GM23338 (cell line): ENCODE data around the gene MIA. TPM values are rescaled to one million over a fixed set of nuclear protein-coding genes. Genes with fewer than 3 reads are reported as not detected.
A peak's percentile ranks its signal among the peaks of the same experiment; 100 is the strongest.

Source experiments
- ATAC-seq: fragments of 200-7000 bp; cut with Tn5 transposase; 3 replicates; pipeline ENCODE4 v1.9.1; 2020
- DNase-seq: peaks from one replicate; pipeline ENCODE4 v3.0.0-alpha.2; 2015; ENCODE audit warnings: low spot score
- H2AFZ ChIP-seq: fragments of 200-600 bp; sonication (generic); 2 replicates; pipeline ENCODE4 v1.8.0; 2016; ENCODE audit warnings: antibody characterized with exemption, mild to moderate bottlenecking, moderate library complexity
- H3F3A ChIP-seq: fragments of 200-600 bp; sonication (generic); replicated peaks from 2 replicates; pipeline ENCODE4 v1.8.0; 2017; ENCODE audit warnings: antibody characterized with exemption, mixed run types, low read depth
- H3K27ac ChIP-seq: fragments of 200-600 bp; sonication (generic); 2 replicates; pipeline ENCODE4 v1.6.1; 2016; ENCODE audit warnings: low read depth
- H3K27me3 ChIP-seq: fragments of 200-600 bp; sonication (generic); 2 replicates; pipeline ENCODE4 v1.8.0; 2016; ENCODE audit warnings: mild to moderate bottlenecking, mixed run types, moderate library complexity; ENCODE audit not compliant: insufficient read depth
- H3K36me3 ChIP-seq: fragments of 200-600 bp; sonication (generic); 2 replicates; pipeline ENCODE4 v1.8.0; 2016; ENCODE audit warnings: mild to moderate bottlenecking; ENCODE audit not compliant: insufficient read depth
- H3K4me1 ChIP-seq: fragments of 200-600 bp; sonication (generic); 2 replicates; pipeline ENCODE4 v1.8.0; 2016; ENCODE audit warnings: mild to moderate bottlenecking, moderate library complexity; ENCODE audit not compliant: insufficient read depth
- H3K4me2 ChIP-seq: fragments of 200-600 bp; sonication (generic); 2 replicates; pipeline ENCODE4 v1.7.1; 2017; ENCODE audit warnings: mixed run types
- H3K4me3 ChIP-seq: fragments of 200-600 bp; sonication (generic); 2 replicates; pipeline ENCODE4 v1.6.1; 2016; ENCODE audit warnings: mixed run types
- H3K79me2 ChIP-seq: fragments of 200-600 bp; sonication (generic); replicated peaks from 2 replicates; pipeline ENCODE4 v1.8.0; 2017; ENCODE audit warnings: mild to moderate bottlenecking; ENCODE audit not compliant: insufficient read depth
- H3K9me2 ChIP-seq: fragments of 200-600 bp; sonication (generic); 2 replicates; pipeline ENCODE4 v1.8.0; 2017; ENCODE audit not compliant: insufficient read depth
- H4K20me1 ChIP-seq: fragments of 200-600 bp; sonication (generic); replicated peaks from 2 replicates; pipeline ENCODE4 v1.8.0; 2017; ENCODE audit warnings: mild to moderate bottlenecking; ENCODE audit not compliant: insufficient read depth
- H3K27ac Mint-ChIP-seq: 2 replicates; pipeline ENCODE4 v1.8.0; 2020; ENCODE audit warnings: inconsistent platforms, mild to moderate bottlenecking, moderate library complexity, mixed read lengths
- H3K27me3 Mint-ChIP-seq: 3 replicates; pipeline ENCODE4 v1.8.0; 2022; ENCODE audit warnings: low read depth, mild to moderate bottlenecking, moderate library complexity, mixed read lengths, inconsistent platforms; ENCODE audit not compliant: insufficient read depth, poor library complexity
- H3K36me3 Mint-ChIP-seq: 3 replicates; pipeline ENCODE4 v1.8.0; 2021; ENCODE audit warnings: low read depth, mild to moderate bottlenecking, inconsistent platforms, moderate library complexity, mixed read lengths
- H3K4me1 Mint-ChIP-seq: 3 replicates; pipeline ENCODE4 v1.8.0; 2020; ENCODE audit warnings: mild to moderate bottlenecking, inconsistent platforms, mixed read lengths
- H3K4me3 Mint-ChIP-seq: 3 replicates; pipeline ENCODE4 v1.8.0; 2021; ENCODE audit warnings: moderate library complexity, mild to moderate bottlenecking, inconsistent platforms, mixed read lengths
- H3K9me3 Mint-ChIP-seq: 3 replicates; pipeline ENCODE4 v1.8.0; 2020; ENCODE audit warnings: moderate library complexity, mild to moderate bottlenecking, inconsistent platforms, mixed read lengths
- CREB1 ChIP-seq: fragments of 250-450 bp; sonication (Bioruptor Pico); IDR thresholded peaks from 2 replicates; pipeline ENCODE4 v1.5.0; 2020; ENCODE audit warnings: low read depth, mild to moderate bottlenecking, moderate library complexity
- CTCF ChIP-seq, 2 experiments: fragments of 200-600 bp in 1 of 2; sonication (generic) in 1 of 2; conservative IDR thresholded peaks; 2 replicates each; pipeline versions ENCODE4 v1.5.1 to v1.6.1; 2016 to 2017; ENCODE audit warnings: antibody characterized with exemption in 2 of 2, low read depth in 2 of 2, mild to moderate bottlenecking in 2 of 2, moderate library complexity in 1 of 2
- ETS1 ChIP-seq: IDR thresholded peaks from 2 replicates; pipeline ENCODE4 v1.6.1; 2016; ENCODE audit warnings: antibody characterized with exemption
- EZH2 ChIP-seq: fragments of 200-600 bp; sonication (generic); IDR thresholded peaks from one replicate; pipeline ENCODE4 v1.8.0; 2017; ENCODE audit warnings: antibody characterized with exemption, mild to moderate bottlenecking, low read depth; ENCODE audit not compliant: unreplicated experiment
- EZH2phosphoT487 ChIP-seq: fragments of 200-600 bp; sonication (generic); IDR thresholded peaks from one replicate; pipeline ENCODE4 v1.8.1; 2018; ENCODE audit warnings: antibody characterized with exemption; ENCODE audit not compliant: unreplicated experiment
- JUNB ChIP-seq: IDR thresholded peaks from one replicate; pipeline ENCODE4 v1.6.1; 2016; ENCODE audit warnings: antibody characterized with exemption; ENCODE audit not compliant: unreplicated experiment
- NANOG ChIP-seq: IDR thresholded peaks from 2 replicates; pipeline ENCODE4 v1.6.1; 2016; ENCODE audit warnings: antibody characterized with exemption, borderline replicate concordance
- REST ChIP-seq: IDR thresholded peaks from one replicate; pipeline ENCODE4 v1.6.1; 2018; ENCODE audit warnings: antibody characterized with exemption; ENCODE audit not compliant: unreplicated experiment
- ZNF331 ChIP-seq: fragments of 250-450 bp; sonication (Bioruptor Pico); IDR thresholded peaks from 2 replicates; pipeline ENCODE4 v1.5.0; 2020; ENCODE audit warnings: low read depth, mild to moderate bottlenecking, moderate library complexity
- polyA plus RNA-seq: library from polyadenylated mRNA; unstranded; fragments of >200 nt; fragmentation: Nextera tagmentation; extraction: Ambion mirVana; gene quantifications from 2 replicates; pipeline ENCODE4 v1.2.1, GENCODE V29; 2016
- total RNA-seq: library from RNA; depleted of rRNA; stranded (reverse); fragments of >200 nt; shearing (Covaris generic); gene quantifications from 2 replicates; pipeline ENCODE4 v1.2.3, GENCODE V29; 2014
- TF ChIP-seq, protein P1 (sequence below): fragments of 250-450 bp; sonication (Bioruptor Pico); IDR thresholded peaks from 2 replicates; pipeline ENCODE4 v1.5.0; 2020; ENCODE audit warnings: mild to moderate bottlenecking, moderate library complexity

The MIA gene
- total and polyA plus RNA-seq, 2 experiments from 2014 or later, result not detected

DNA sequence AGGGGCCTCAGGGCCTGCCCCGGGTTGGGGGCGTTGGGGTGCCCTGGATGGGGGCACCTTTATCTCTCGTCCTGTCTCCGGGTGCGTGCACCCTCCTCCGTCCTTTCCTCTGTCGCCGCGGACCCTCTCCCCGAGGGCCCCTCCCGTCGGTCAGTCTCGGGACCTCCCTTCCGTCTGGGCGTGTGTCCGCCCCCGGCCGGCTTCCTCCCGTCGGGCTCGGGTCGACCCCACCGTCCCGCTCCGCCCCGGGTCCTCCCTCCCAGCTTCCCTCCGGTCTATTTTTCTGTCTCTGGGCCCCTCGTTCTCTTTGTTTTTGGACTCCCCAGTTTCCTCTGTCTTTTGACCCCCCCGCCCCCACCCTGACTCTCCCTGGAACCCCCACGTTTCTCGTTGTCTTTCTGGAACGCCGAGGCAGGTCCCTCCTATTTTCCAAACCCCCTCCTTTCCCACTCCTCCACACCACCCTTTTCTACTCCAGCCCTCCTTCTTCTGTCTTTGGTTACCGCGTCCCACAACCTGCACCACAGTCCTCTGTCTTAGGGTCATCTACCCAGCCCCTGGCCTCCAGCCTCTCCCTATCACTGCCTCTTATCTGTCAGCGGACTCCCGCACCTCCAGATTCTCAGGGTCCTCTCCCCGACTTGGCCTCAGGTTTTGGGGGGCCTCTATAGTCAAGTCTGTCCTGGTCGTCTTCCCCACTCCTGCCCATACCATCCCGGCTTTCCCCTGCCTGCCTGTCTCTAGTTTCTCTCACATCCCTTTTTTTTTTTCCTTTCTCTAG lies 24.4 kb downstream of the MIA start (continued):
- TF ChIP-seq CTCF (conservative IDR thresholded peaks at IDR 0.05; ENCODE audit: low read depth in 2 of 2) (no peak), ZNF331 (CRISPR knock-in tag) (no peak), JUNB (no peak), ETS1 (no peak), NANOG (no peak), EZH2 (no peak), CREB1 (CRISPR knock-in tag) (no peak)

- Histone ChIP-seq H3K9me2 (no peaks in the 10 kb centered on the region), H3K79me2 (peaks cover 60% of the 10 kb centered on the region), H3K27me3 (no peaks in the 10 kb centered on the region), H2AFZ (no peak overlapping the region), H3K4me3 (peak overlapping the region; percentile 89), H3K4me1 (peaks cover 49% of the 10 kb centered on the region), H4K20me1 (peaks cover 41% of the 10 kb centered on the region), H3F3A (peaks cover 24% of the 10 kb centered on the region), H3K27ac (peak overlapping the region; percentile 78; the same call in 1 of the 2 replicates), H3K36me3 (peaks cover 7% of the 10 kb centered on the region; the same call in 1 of the 2 replicates), H3K4me2 (peak overlapping the region; percentile 95)
- H3K9me3 Mint-ChIP-seq, result no peaks in the 10 kb centered on the region
- no peak for DNase-seq
- peak overlapping the region; percentile 97 for H3K27ac Mint-ChIP-seq
- H3K36me3 Mint-ChIP-seq, result peaks cover 50% of the 10 kb centered on the region
- H3K4me1 Mint-ChIP-seq, result peaks cover 55% of the 10 kb centered on the region
- H3K4me3 Mint-ChIP-seq, result peak overlapping the region; percentile 95
- no peak for ATAC-seq
- peaks cover 46% of the 10 kb centered on the region for H3K27me3 Mint-ChIP-seq
- TF ChIP-seq EZH2phosphoT487 (no peak), EZH2 (no peak), REST (no peak), CREB1 (CRISPR knock-in tag) (no peak), JUNB (no peak)
- TF ChIP-seq, protein P1, sequence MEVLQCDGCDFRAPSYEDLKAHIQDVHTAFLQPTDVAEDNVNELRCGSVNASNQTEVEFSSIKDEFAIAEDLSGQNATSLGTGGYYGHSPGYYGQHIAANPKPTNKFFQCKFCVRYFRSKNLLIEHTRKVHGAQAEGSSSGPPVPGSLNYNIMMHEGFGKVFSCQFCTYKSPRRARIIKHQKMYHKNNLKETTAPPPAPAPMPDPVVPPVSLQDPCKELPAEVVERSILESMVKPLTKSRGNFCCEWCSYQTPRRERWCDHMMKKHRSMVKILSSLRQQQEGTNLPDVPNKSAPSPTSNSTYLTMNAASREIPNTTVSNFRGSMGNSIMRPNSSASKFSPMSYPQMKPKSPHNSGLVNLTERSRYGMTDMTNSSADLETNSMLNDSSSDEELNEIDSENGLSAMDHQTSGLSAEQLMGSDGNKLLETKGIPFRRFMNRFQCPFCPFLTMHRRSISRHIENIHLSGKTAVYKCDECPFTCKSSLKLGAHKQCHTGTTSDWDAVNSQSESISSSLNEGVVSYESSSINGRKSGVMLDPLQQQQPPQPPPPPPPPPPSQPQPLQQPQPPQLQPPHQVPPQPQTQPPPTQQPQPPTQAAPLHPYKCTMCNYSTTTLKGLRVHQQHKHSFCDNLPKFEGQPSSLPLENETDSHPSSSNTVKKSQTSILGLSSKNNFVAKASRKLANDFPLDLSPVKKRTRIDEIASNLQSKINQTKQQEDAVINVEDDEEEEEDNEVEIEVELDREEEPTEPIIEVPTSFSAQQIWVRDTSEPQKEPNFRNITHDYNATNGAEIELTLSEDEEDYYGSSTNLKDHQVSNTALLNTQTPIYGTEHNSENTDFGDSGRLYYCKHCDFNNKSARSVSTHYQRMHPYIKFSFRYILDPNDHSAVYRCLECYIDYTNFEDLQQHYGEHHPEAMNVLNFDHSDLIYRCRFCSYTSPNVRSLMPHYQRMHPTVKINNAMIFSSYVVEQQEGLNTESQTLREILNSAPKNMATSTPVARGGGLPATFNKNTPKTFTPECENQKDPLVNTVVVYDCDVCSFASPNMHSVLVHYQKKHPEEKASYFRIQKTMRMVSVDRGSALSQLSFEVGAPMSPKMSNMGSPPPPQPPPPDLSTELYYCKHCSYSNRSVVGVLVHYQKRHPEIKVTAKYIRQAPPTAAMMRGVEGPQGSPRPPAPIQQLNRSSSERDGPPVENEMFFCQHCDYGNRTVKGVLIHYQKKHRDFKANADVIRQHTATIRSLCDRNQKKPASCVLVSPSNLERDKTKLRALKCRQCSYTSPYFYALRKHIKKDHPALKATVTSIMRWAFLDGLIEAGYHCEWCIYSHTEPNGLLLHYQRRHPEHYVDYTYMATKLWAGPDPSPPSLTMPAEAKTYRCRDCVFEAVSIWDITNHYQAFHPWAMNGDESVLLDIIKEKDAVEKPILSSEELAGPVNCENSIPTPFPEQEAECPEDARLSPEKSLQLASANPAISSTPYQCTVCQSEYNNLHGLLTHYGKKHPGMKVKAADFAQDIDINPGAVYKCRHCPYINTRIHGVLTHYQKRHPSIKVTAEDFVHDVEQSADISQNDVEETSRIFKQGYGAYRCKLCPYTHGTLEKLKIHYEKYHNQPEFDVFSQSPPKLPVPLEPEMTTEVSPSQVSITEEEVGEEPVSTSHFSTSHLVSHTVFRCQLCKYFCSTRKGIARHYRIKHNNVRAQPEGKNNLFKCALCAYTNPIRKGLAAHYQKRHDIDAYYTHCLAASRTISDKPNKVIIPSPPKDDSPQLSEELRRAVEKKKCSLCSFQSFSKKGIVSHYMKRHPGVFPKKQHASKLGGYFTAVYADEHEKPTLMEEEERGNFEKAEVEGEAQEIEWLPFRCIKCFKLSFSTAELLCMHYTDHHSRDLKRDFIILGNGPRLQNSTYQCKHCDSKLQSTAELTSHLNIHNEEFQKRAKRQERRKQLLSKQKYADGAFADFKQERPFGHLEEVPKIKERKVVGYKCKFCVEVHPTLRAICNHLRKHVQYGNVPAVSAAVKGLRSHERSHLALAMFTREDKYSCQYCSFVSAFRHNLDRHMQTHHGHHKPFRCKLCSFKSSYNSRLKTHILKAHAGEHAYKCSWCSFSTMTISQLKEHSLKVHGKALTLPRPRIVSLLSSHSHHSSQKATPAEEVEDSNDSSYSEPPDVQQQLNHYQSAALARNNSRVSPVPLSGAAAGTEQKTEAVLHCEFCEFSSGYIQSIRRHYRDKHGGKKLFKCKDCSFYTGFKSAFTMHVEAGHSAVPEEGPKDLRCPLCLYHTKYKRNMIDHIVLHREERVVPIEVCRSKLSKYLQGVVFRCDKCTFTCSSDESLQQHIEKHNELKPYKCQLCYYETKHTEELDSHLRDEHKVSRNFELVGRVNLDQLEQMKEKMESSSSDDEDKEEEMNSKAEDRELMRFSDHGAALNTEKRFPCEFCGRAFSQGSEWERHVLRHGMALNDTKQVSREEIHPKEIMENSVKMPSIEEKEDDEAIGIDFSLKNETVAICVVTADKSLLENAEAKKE (CRISPR knock-in tag), result no peak
Observed at GRCh38 chr19:40800339-40800996, 25.1 kb downstream of the MIA start.
